MCF 10A (cell line): ENCODE data around the gene TBC1D7. TPM values are rescaled to one million over a fixed set of nuclear protein-coding genes. Genes with fewer than 3 reads are reported as not detected.

Source experiments
- BruUV-seq: library from RNA; stranded (reverse); fragments of 400-500 nt; replicated peaks from 2 replicates; lab custom pipeline; 2021; lab: Mats Ljungman, UMichigan
- CTCF ChIA-PET: fragments of 300-600 bp; sonication (Branson Sonifier 250); formaldehyde crosslinking; extraction: SDS; loops from one replicate; lab custom pipeline; 2021; ENCODE audit warnings: antibody characterized with exemption, inconsistent platforms; lab: Yijun Ruan, JAX
- POLR2A ChIA-PET: fragments of 300-600, 350-650 bp; sonication (Branson Sonifier 250); formaldehyde crosslinking; extraction: SDS; loops from one replicate; lab custom pipeline; 2020; ENCODE audit warnings: antibody characterized with exemption, inconsistent platforms; lab: Yijun Ruan, JAX
- DNase-seq: peaks from one replicate; pipeline ENCODE4 v3.0.0-alpha.2; 2018; ENCODE audit not compliant: unreplicated experiment
- H3K27ac Mint-ChIP-seq: one replicate; pipeline ENCODE4 v1.8.0; 2022; ENCODE audit warnings: mild to moderate bottlenecking, low read depth, mixed read lengths; ENCODE audit not compliant: unreplicated experiment
- H3K27me3 Mint-ChIP-seq: one replicate; pipeline ENCODE4 v1.8.0; 2022; ENCODE audit warnings: mixed read lengths; ENCODE audit not compliant: insufficient read depth, unreplicated experiment
- H3K36me3 Mint-ChIP-seq: one replicate; pipeline ENCODE4 v1.8.0; 2022; ENCODE audit warnings: mild to moderate bottlenecking, moderate library complexity, mixed read lengths; ENCODE audit not compliant: insufficient read depth, unreplicated experiment
- H3K4me1 Mint-ChIP-seq: one replicate; pipeline ENCODE4 v1.8.0; 2022; ENCODE audit warnings: mixed read lengths; ENCODE audit not compliant: insufficient read depth, unreplicated experiment
- H3K4me3 Mint-ChIP-seq: one replicate; pipeline ENCODE4 v1.8.0; 2022; ENCODE audit warnings: mild to moderate bottlenecking, moderate library complexity, mixed read lengths; ENCODE audit not compliant: unreplicated experiment
- H3K9me3 Mint-ChIP-seq: one replicate; pipeline ENCODE4 v1.8.0; 2022; ENCODE audit warnings: mixed read lengths; ENCODE audit not compliant: unreplicated experiment
- CTCF ChIP-seq: fragments of 200-600 bp; IDR thresholded peaks from one replicate; pipeline ENCODE4 v1.8.0; 2022; ENCODE audit warnings: antibody characterized with exemption, mild to moderate bottlenecking; ENCODE audit not compliant: unreplicated experiment
- intact Hi-C: fragments of 100-400 bp; cut with micrococcal nuclease; formaldehyde crosslinking; loops from 2 replicates; pipeline ENCODE4 v1.14.1; 2022
- total RNA-seq: library from RNA; stranded (reverse); gene quantifications from 2 replicates; pipeline ENCODE4 v1.2.3, GENCODE V29; 2022

The TBC1D7 gene
- total RNA-seq, 1 experiment from 2014 or later = 19.5 TPM

GRCh38 chr6:13283331-13283730, 45.0 kb downstream of the TBC1D7 start:
- ChIA-PET POLR2A (no interaction called here), CTCF (interaction anchor here (0.6 to 0.9 kb wide), 4 partner anchors 14 to 594 kb away, joined by 3 to 6 read pairs (median 3); no protein-coding TSS in a partner anchor)
- no TSS peak for BruUV-seq
- no peak overlapping the region for H3K4me3 Mint-ChIP-seq
- H3K36me3 Mint-ChIP-seq = no peaks in the 10 kb centered on the region
- no peaks in the 10 kb centered on the region for H3K27me3 Mint-ChIP-seq
- intact Hi-C loops = no loop called here
- H3K27ac Mint-ChIP-seq = no peak overlapping the region
- DNase-seq = no peak
- no peaks in the 10 kb centered on the region for H3K4me1 Mint-ChIP-seq
- H3K9me3 Mint-ChIP-seq = no peaks in the 10 kb centered on the region
- TF ChIP-seq CTCF = no peak

- CTCF ChIA-PET = interaction anchor here (0.6 to 0.9 kb wide), 3 partner anchors 15 to 593 kb away, joined by 3 to 6 read pairs (median 3); no protein-coding TSS in a partner anchor
- no peak overlapping the region for H3K27ac Mint-ChIP-seq
- no peaks in the 10 kb centered on the region for H3K36me3 Mint-ChIP-seq
- TF ChIP-seq CTCF = no peak
- no TSS peak for BruUV-seq
- H3K9me3 Mint-ChIP-seq = no peaks in the 10 kb centered on the region
- H3K27me3 Mint-ChIP-seq = no peaks in the 10 kb centered on the region
- intact Hi-C loops = no loop called here
- no peak overlapping the region for H3K4me3 Mint-ChIP-seq
- DNase-seq = no peak
- POLR2A ChIA-PET = interaction anchor here (0.6 kb wide), 1 partner anchor 69 kb away, joined by 3 read pairs; no protein-coding TSS in a partner anchor
- no peaks in the 10 kb centered on the region for H3K4me1 Mint-ChIP-seq
Observed at GRCh38 chr6:13282393-13283069, 45.8 kb downstream of the TBC1D7 start.

- no peak overlapping the region for H3K27ac Mint-ChIP-seq
- H3K4me3 Mint-ChIP-seq = no peak overlapping the region
- H3K27me3 Mint-ChIP-seq = no peaks in the 10 kb centered on the region
- CTCF ChIA-PET = no interaction called here
- no peaks in the 10 kb centered on the region for H3K9me3 Mint-ChIP-seq
- POLR2A ChIA-PET = interaction anchor here (0.6 kb wide), 1 partner anchor 70 kb away, joined by 3 read pairs; no protein-coding TSS in a partner anchor
- no peaks in the 10 kb centered on the region for H3K4me1 Mint-ChIP-seq
- BruUV-seq = no TSS peak
- no peak for TF ChIP-seq CTCF
- intact Hi-C loops = no loop called here
- no peak for DNase-seq
- no peaks in the 10 kb centered on the region for H3K36me3 Mint-ChIP-seq
Observed at GRCh38 chr6:13281686-13282085, 46.7 kb downstream of the TBC1D7 start.

GRCh38 chr6:13280254-13280653, 48.1 kb downstream of the TBC1D7 start:
- no peak for DNase-seq
- no TSS peak for BruUV-seq
- Mint-ChIP-seq H3K36me3 (no peaks in the 10 kb centered on the region), H3K4me1 (no peaks in the 10 kb centered on the region), H3K27me3 (no peaks in the 10 kb centered on the region), H3K9me3 (no peaks in the 10 kb centered on the region), H3K27ac (no peak overlapping the region), H3K4me3 (no peak overlapping the region)
- POLR2A ChIA-PET = no interaction called here
- intact Hi-C loops = no loop called here
- no peak for TF ChIP-seq CTCF
- CTCF ChIA-PET = no interaction called here
